Activated CD4-positive, alpha-beta memory T cell treated with anti-CD3 and anti-CD28 coated beads for 36 hours (primary cell): ENCODE data around the gene THAP6. TPM values are rescaled to one million over a fixed set of nuclear protein-coding genes. Genes with fewer than 3 reads are reported as not detected.
"Not testable (repeated sequence)": the region's sequence is repeated elsewhere in the genome, so short reads cannot be mapped to it uniquely, and the experiment has no call there.

Source experiments
- CTCF ChIA-PET: fragments of 350-600 bp; sonication (Branson Sonifier 250); formaldehyde crosslinking; loops from one replicate; lab custom pipeline; 2021; ENCODE audit warnings: antibody characterized with exemption, inconsistent platforms; lab: Charles Lee
- POLR2A ChIA-PET: fragments of 350-600 bp; sonication (Branson Sonifier 250); formaldehyde crosslinking; loops from one replicate; lab custom pipeline; 2021; ENCODE audit warnings: antibody characterized with exemption; lab: Charles Lee
- DNase-seq: peaks from one replicate; pipeline ENCODE4 v3.0.0-alpha.2; 2020
- H3K27ac Mint-ChIP-seq: one replicate; pipeline ENCODE4 v1.8.0; 2021; ENCODE audit warnings: mixed read lengths
- H3K27me3 Mint-ChIP-seq: one replicate; pipeline ENCODE4 v1.8.0; 2021; ENCODE audit warnings: mixed read lengths
- H3K36me3 Mint-ChIP-seq: one replicate; pipeline ENCODE4 v1.8.0; 2021; ENCODE audit warnings: mixed read lengths
- H3K4me1 Mint-ChIP-seq: one replicate; pipeline ENCODE4 v1.8.0; 2021; ENCODE audit warnings: low read depth, mixed read lengths
- H3K4me3 Mint-ChIP-seq: one replicate; pipeline ENCODE4 v1.8.0; 2021; ENCODE audit warnings: mild to moderate bottlenecking, mixed read lengths
- H3K9me3 Mint-ChIP-seq: one replicate; pipeline ENCODE4 v1.8.0; 2021; ENCODE audit warnings: mixed read lengths
- intact Hi-C: fragments of 100-400 bp; cut with micrococcal nuclease; formaldehyde crosslinking; loops from one replicate; pipeline ENCODE4 v1.15.1; 2023
- total RNA-seq, 2 experiments: library from RNA; stranded (reverse); gene quantifications; one replicate each; pipeline ENCODE4 v1.2.3, GENCODE V29; 2021

THAP6 gene
- total RNA-seq, 2 experiments from 2014 or later, result 19.4 to 20.7 TPM

- peaks cover 11% of the 10 kb centered on the region for H3K9me3 Mint-ChIP-seq
- DNase-seq, result no peak
- no peaks in the 10 kb centered on the region for H3K27me3 Mint-ChIP-seq
- no peak overlapping the region for H3K27ac Mint-ChIP-seq
- ChIA-PET POLR2A (no interaction called here), CTCF (interaction anchor here (0.6 kb wide), 1 partner anchor 15 kb away, joined by 3 read pairs; no protein-coding TSS in a partner anchor)
- peaks cover 6% of the 10 kb centered on the region for H3K4me1 Mint-ChIP-seq
- no peak overlapping the region for H3K4me3 Mint-ChIP-seq
- H3K36me3 Mint-ChIP-seq, result peaks cover 58% of the 10 kb centered on the region
- intact Hi-C loops, result no loop called here
These were observed 13.2 kb downstream of the THAP6 start for GRCh38 chr4:75527482-75527881.

- H3K36me3 Mint-ChIP-seq, result peaks cover 56% of the 10 kb centered on the region
- no peak for DNase-seq
- POLR2A ChIA-PET, result no interaction called here
These were observed 16.5 kb downstream of the THAP6 start for GRCh38 chr4:75530556-75531322.

GRCh38 chr4:75531536-75532143 is 17.4 kb downstream of the THAP6 start:
- H3K4me1 Mint-ChIP-seq, CTCF ChIA-PET, DNase-seq, H3K27me3 Mint-ChIP-seq, H3K27ac Mint-ChIP-seq, POLR2A ChIA-PET, H3K4me3 Mint-ChIP-seq, intact Hi-C loops: not testable (repeated sequence)
- Mint-ChIP-seq H3K9me3 (peaks cover 21% of the 10 kb centered on the region), H3K36me3 (peaks cover 52% of the 10 kb centered on the region)

More at GRCh38 chr4:75530556-75531322, 16.5 kb downstream of the THAP6 start:
- Mint-ChIP-seq H3K4me3 (no peak overlapping the region), H3K4me1 (peaks cover 2% of the 10 kb centered on the region), H3K27me3 (no peaks in the 10 kb centered on the region), H3K9me3 (peaks cover 21% of the 10 kb centered on the region), H3K27ac (no peak overlapping the region)
- intact Hi-C loops, result no loop called here
- CTCF ChIA-PET, result no interaction called here

GRCh38 chr4:75533339-75533887 is 19.1 kb downstream of the THAP6 start:
- H3K4me1 Mint-ChIP-seq, CTCF ChIA-PET, H3K4me3 Mint-ChIP-seq, DNase-seq, H3K27ac Mint-ChIP-seq, POLR2A ChIA-PET, H3K27me3 Mint-ChIP-seq, intact Hi-C loops: not testable (repeated sequence)
- H3K36me3 Mint-ChIP-seq, result peaks cover 43% of the 10 kb centered on the region
- peaks cover 21% of the 10 kb centered on the region for H3K9me3 Mint-ChIP-seq

- H3K36me3 Mint-ChIP-seq, result peaks cover 43% of the 10 kb centered on the region
- H3K27me3 Mint-ChIP-seq, H3K4me1 Mint-ChIP-seq, DNase-seq, POLR2A ChIA-PET, intact Hi-C loops, H3K27ac Mint-ChIP-seq, CTCF ChIA-PET, H3K4me3 Mint-ChIP-seq: not testable (repeated sequence)
- peaks cover 21% of the 10 kb centered on the region for H3K9me3 Mint-ChIP-seq
These were observed 19.7 kb downstream of the THAP6 start for GRCh38 chr4:75533926-75534325.

GRCh38 chr4:75537308-75537707 is 23.0 kb downstream of the THAP6 start:
- CTCF ChIA-PET, H3K4me1 Mint-ChIP-seq, intact Hi-C loops, DNase-seq, H3K9me3 Mint-ChIP-seq, H3K27me3 Mint-ChIP-seq, H3K27ac Mint-ChIP-seq, H3K4me3 Mint-ChIP-seq, POLR2A ChIA-PET: not testable (repeated sequence)
- H3K36me3 Mint-ChIP-seq, result peaks cover 12% of the 10 kb centered on the region

- ChIA-PET POLR2A (no interaction called here), CTCF (interaction anchor here (0.6 to 0.7 kb wide), 2 partner anchors 15 to 61 kb away, joined by 3 read pairs; no protein-coding TSS in a partner anchor)
- H3K9me3 Mint-ChIP-seq, result no peaks in the 10 kb centered on the region
- H3K4me3 Mint-ChIP-seq, result no peak overlapping the region
- no peaks in the 10 kb centered on the region for H3K4me1 Mint-ChIP-seq
- H3K36me3 Mint-ChIP-seq, result peaks cover 2% of the 10 kb centered on the region
- no peak overlapping the region for H3K27ac Mint-ChIP-seq
- H3K27me3 Mint-ChIP-seq, result no peaks in the 10 kb centered on the region
- intact Hi-C loops, result no loop called here
- DNase-seq, result no peak
These were observed 28.6 kb downstream of the THAP6 start for GRCh38 chr4:75542824-75543223.

GRCh38 chr4:75544220-75544619 is 29.9 kb downstream of the THAP6 start:
- H3K36me3 Mint-ChIP-seq, H3K9me3 Mint-ChIP-seq, intact Hi-C loops, DNase-seq, H3K27ac Mint-ChIP-seq, H3K4me1 Mint-ChIP-seq, CTCF ChIA-PET, H3K27me3 Mint-ChIP-seq, POLR2A ChIA-PET, H3K4me3 Mint-ChIP-seq: not testable (repeated sequence)

GRCh38 chr4:75544870-75545269 is 30.6 kb downstream of the THAP6 start:
- intact Hi-C loops, result no loop called here
- DNase-seq, result no peak
- Mint-ChIP-seq H3K9me3 (no peaks in the 10 kb centered on the region), H3K4me3 (no peak overlapping the region), H3K4me1 (no peaks in the 10 kb centered on the region), H3K27me3 (no peaks in the 10 kb centered on the region), H3K36me3 (peaks cover 2% of the 10 kb centered on the region), H3K27ac (no peak overlapping the region)
- ChIA-PET POLR2A (no interaction called here), CTCF (no interaction called here)

GRCh38 chr4:75545526-75545925 is 31.3 kb downstream of the THAP6 start:
- Mint-ChIP-seq H3K4me1 (no peaks in the 10 kb centered on the region), H3K4me3 (no peak overlapping the region), H3K9me3 (no peaks in the 10 kb centered on the region), H3K27ac (no peak overlapping the region), H3K36me3 (peaks cover 2% of the 10 kb centered on the region), H3K27me3 (no peaks in the 10 kb centered on the region)
- POLR2A ChIA-PET, result no interaction called here
- intact Hi-C loops, result no loop called here
- no peak for DNase-seq
- CTCF ChIA-PET, result no interaction called here

- Mint-ChIP-seq H3K36me3 (peaks cover 2% of the 10 kb centered on the region), H3K27me3 (no peaks in the 10 kb centered on the region), H3K27ac (no peak overlapping the region), H3K9me3 (no peaks in the 10 kb centered on the region), H3K4me1 (no peaks in the 10 kb centered on the region), H3K4me3 (no peak overlapping the region)
- POLR2A ChIA-PET, result no interaction called here
- CTCF ChIA-PET, result no interaction called here
- intact Hi-C loops, result no loop called here
- no peak for DNase-seq
These were observed 33.5 kb downstream of the THAP6 start for GRCh38 chr4:75547647-75548387.

GRCh38 chr4:75549019-75549418 is 34.7 kb downstream of the THAP6 start:
- no peak for DNase-seq
- H3K4me3 Mint-ChIP-seq, result no peak overlapping the region
- no peaks in the 10 kb centered on the region for H3K4me1 Mint-ChIP-seq
- no peaks in the 10 kb centered on the region for H3K9me3 Mint-ChIP-seq
- POLR2A ChIA-PET, result interaction anchor here (0.6 kb wide), 1 partner anchor 35 kb away, joined by 5 read pairs; the partner anchor contains the start of gene RCHY1
- no peaks in the 10 kb centered on the region for H3K27me3 Mint-ChIP-seq
- no peak overlapping the region for H3K27ac Mint-ChIP-seq
- CTCF ChIA-PET, result no interaction called here
- peaks cover 2% of the 10 kb centered on the region for H3K36me3 Mint-ChIP-seq
- intact Hi-C loops, result no loop called here
